Psoas muscle (tissue), 8 donors: ENCODE results near the gene MAGI1. TPM values are rescaled to one million over a fixed set of nuclear protein-coding genes. Genes with fewer than 3 reads are reported as not detected.

ENCODE experiments used
- ATAC-seq, 4 donors: fragments of 200-7000 bp; cut with Tn5 transposase; one replicate each; pipeline ENCODE4 v1.9.1; 2020; ENCODE audit warnings: moderate library complexity in 3 of 4, mild to moderate bottlenecking in 2 of 4
- DNase-seq, 2 donors: peaks; one replicate each; pipeline ENCODE4 v3.0.0-alpha.2; 2020
- H3K27ac ChIP-seq: fragments of 200-600 bp; one replicate; pipeline ENCODE4 v1.8.0; 2022
- H3K27me3 ChIP-seq, 3 donors: fragments of 200-600 bp in 1 of 3; one replicate each; pipeline versions ENCODE4 v1.6.1 to v1.8.0; 2013 to 2022; ENCODE audit warnings: low read length in 2 of 3, mild to moderate bottlenecking in 2 of 3, moderate library complexity in 1 of 3; ENCODE audit not compliant: insufficient read depth in 3 of 3
- H3K36me3 ChIP-seq, 2 donors: fragments of 200-600 bp in 1 of 2; one replicate each; pipeline versions ENCODE4 v1.6.1 to v1.8.0; 2013 to 2022; ENCODE audit warnings: low read depth in 1 of 2, mild to moderate bottlenecking in 1 of 2, moderate library complexity in 1 of 2; ENCODE audit not compliant: insufficient read depth in 1 of 2
- H3K4me1 ChIP-seq: fragments of 200-600 bp; one replicate; pipeline ENCODE4 v1.8.0; 2022
- H3K4me3 ChIP-seq: fragments of 200-600 bp; one replicate; pipeline ENCODE4 v1.8.0; 2022; ENCODE audit warnings: mild to moderate bottlenecking
- H3K9me3 ChIP-seq: fragments of 200-600 bp; one replicate; pipeline ENCODE4 v1.8.0; 2022
- WGBS, 3 donors: extraction: QIAGEN DNeasy Blood & Tissue Kit; methylation state at CpG; one replicate each; pipeline versions ENCODE4 v1.1.6 to v1.1.7; 2013; 5-methylcytosine and 5-hydroxymethylcytosine counted together
- intact Hi-C, 2 donors: fragments of 100-400 bp; cut with DNase I; formaldehyde crosslinking; loops; one replicate each; pipeline versions ENCODE4 v1.11.0 to v1.14.2; 2022
- polyA plus RNA-seq, 3 donors: library from polyadenylated mRNA; stranded (reverse); fragments of 200-250 nt; gene quantifications; one replicate each; pipeline ENCODE4 v1.2.3, GENCODE V29; 2013
- total RNA-seq, 4 donors: library from RNA; stranded (reverse); fragmentation: NEBNext Ultra II Directional in 2 of 4; extraction: Animal tissue kit (Norgen Biotek cat#: 25700) in 2 of 4; gene quantifications; one replicate each; pipeline versions ENCODE4 v1.2.1 to v1.2.4, GENCODE V29; 2021 to 2023
- TF ChIP-seq, protein P1 (sequence below): fragments of 200-600 bp; IDR thresholded peaks from one replicate; pipeline ENCODE4 v1.8.0; 2022; ENCODE audit warnings: antibody characterized with exemption
- donor health status: healthy with polysubstance abuse.
- donor health status: DM: no; HTN: no; CAD: no; lungs with moderate emphysema.
- donor health status: Bipolar disorder and iron deficiency.
- donor health status: healthy.
- donor health status: DM: yes; HTN: yes; CAD: no.
- donor health status: DM: no; HTN: no; CAD: no.
- donor health status: DM: no; HTN: no; CAD: no.
- donor health status: DM: yes; HTN: yes; CAD: no.

The MAGI1 gene
- total and polyA plus RNA-seq, 7 donors, result 4.5 to 8.1 (median 6.3) TPM

DNA sequence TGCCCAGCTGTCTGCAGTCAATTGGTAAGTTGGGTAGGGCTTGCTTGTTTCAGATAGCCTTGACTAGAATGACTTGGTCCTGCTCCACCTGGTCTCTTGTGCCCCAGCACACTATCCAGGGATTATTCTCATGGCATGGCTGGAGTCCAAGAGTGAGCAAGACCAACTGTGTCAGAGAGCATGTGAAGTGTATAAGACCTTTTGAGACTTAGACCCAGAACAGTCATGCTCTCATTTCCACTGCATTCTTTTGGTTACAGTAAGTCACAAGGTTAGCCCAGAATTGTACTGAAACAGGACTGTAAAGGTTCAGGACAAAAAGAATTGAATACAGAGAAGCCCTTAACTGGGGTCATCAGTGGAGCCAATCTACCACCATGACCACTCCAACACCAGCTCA lies 700.1 kb downstream of the MAGI1 start:
- H3K27ac ChIP-seq, result no peak overlapping the region
- DNase-seq (no peak), ATAC-seq (no peak)
- H3K27me3 ChIP-seq, result no peaks in the 10 kb centered on the region
- TF ChIP-seq, protein P1, sequence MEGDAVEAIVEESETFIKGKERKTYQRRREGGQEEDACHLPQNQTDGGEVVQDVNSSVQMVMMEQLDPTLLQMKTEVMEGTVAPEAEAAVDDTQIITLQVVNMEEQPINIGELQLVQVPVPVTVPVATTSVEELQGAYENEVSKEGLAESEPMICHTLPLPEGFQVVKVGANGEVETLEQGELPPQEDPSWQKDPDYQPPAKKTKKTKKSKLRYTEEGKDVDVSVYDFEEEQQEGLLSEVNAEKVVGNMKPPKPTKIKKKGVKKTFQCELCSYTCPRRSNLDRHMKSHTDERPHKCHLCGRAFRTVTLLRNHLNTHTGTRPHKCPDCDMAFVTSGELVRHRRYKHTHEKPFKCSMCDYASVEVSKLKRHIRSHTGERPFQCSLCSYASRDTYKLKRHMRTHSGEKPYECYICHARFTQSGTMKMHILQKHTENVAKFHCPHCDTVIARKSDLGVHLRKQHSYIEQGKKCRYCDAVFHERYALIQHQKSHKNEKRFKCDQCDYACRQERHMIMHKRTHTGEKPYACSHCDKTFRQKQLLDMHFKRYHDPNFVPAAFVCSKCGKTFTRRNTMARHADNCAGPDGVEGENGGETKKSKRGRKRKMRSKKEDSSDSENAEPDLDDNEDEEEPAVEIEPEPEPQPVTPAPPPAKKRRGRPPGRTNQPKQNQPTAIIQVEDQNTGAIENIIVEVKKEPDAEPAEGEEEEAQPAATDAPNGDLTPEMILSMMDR, result no peak
- H3K4me3 ChIP-seq, result no peak overlapping the region
- no peaks in the 10 kb centered on the region for H3K4me1 ChIP-seq
- intact Hi-C loops, result no loop called here
- H3K9me3 ChIP-seq, result no peaks in the 10 kb centered on the region
- no peaks in the 10 kb centered on the region for H3K36me3 ChIP-seq

- TF ChIP-seq, protein P1, result no peak
These were observed 703.1 kb downstream of the MAGI1 start for GRCh38 chr3:65335587-65335986.

DNA sequence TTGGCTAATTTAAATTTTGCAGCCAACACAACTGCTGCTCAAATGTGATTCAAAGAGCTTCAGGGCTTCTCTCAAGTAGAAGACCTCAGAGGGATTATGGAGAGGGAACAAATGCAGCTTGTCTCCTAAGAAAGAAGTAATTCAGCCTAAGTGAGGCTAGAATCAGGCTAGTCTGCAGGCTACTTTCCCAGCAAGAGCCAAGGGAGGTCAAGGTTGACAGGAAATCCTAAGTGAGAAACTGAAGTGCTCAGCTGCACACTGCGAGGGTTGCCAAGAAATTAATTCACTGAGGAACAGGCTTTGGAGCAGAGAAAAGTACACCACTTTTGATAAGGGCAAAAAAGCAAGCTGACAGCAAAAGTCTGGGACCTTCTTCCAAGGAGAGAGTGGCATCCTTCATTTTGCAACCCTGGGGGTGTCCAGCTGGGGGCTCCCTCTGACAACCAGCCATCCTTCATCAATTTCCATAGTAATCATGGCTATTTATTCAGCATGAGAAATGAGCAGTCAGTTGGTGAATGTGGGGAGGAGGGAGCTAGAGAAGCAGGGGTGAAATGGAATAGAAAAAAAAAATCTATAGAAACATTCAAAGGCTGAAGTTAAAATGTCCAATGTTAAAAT lies 704.6 kb downstream of the MAGI1 start:
- no peaks in the 10 kb centered on the region for H3K4me1 ChIP-seq
- no peaks in the 10 kb centered on the region for H3K9me3 ChIP-seq
- 10 to 14% (median 11%) methylated on average over 1 of the region's 1 CpG for WGBS, 3 donors
- no peak for DNase-seq
- TF ChIP-seq, protein P1, result peak; percentile 5
- H3K27me3 ChIP-seq, result no peaks in the 10 kb centered on the region
- ATAC-seq, result peak in 1 of 4 donors; percentile 25
- H3K36me3 ChIP-seq, result no peaks in the 10 kb centered on the region
- H3K4me3 ChIP-seq, result no peak overlapping the region
- intact Hi-C loops, result loop anchor here in 1 of 2 donors (5.0 kb wide), 1 partner anchor 78 kb away; no protein-coding TSS in a partner anchor
- no peak overlapping the region for H3K27ac ChIP-seq

More at GRCh38 chr3:65335587-65335986, 703.1 kb downstream of the MAGI1 start:
- intact Hi-C loops, result no loop called here
- no peaks in the 10 kb centered on the region for H3K27me3 ChIP-seq
- no peak overlapping the region for H3K27ac ChIP-seq
- H3K4me1 ChIP-seq, result no peaks in the 10 kb centered on the region
- no peak overlapping the region for H3K4me3 ChIP-seq
- no peak for ATAC-seq
- H3K36me3 ChIP-seq, result no peaks in the 10 kb centered on the region
- WGBS, 3 donors, result 89 to 93% (median 93%) methylated on average over 3 of the region's 3 CpGs
- H3K9me3 ChIP-seq, result no peaks in the 10 kb centered on the region
- no peak for DNase-seq

DNA sequence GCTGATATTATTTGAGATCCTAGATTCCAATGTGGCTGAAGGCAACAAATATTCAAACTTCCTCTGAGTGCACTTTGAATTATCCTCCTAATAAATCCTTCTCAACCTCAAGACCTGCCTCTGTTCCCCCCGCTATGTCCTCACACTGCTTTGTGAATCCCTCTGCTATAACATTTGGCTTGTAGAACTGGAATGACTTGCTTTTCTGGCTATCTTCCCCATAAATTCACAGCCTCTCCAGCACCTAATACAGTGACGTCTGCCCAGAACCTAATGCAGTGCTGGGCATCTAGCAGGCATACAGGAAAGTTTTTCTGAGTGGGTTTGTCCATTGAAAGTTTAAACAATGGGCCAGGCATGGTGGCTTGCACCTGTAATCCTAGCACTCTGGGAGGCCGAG lies 707.0 kb downstream of the MAGI1 start:
- TF ChIP-seq, protein P1, result no peak
- DNase-seq (no peak), ATAC-seq (no peak)
- Histone ChIP-seq H3K27me3 (peaks cover 0 to 3% (median 0%) of the 10 kb centered on the region in 3 donors), H3K4me3 (no peak overlapping the region), H3K4me1 (no peaks in the 10 kb centered on the region), H3K36me3 (no peaks in the 10 kb centered on the region), H3K9me3 (no peaks in the 10 kb centered on the region), H3K27ac (no peak overlapping the region)
- WGBS, 3 donors, result 83 to 91% (median 83%) methylated on average over 3 of the region's 3 CpGs
- intact Hi-C loops, result loop anchor here in 1 of 2 donors (5.0 kb wide), 1 partner anchor 81 kb away; no protein-coding TSS in a partner anchor

- H3K36me3 ChIP-seq, result no peaks in the 10 kb centered on the region
- no peaks in the 10 kb centered on the region for H3K4me1 ChIP-seq
- DNase-seq, result no peak
- TF ChIP-seq, protein P1, result no peak
- ATAC-seq, result no peak
- H3K4me3 ChIP-seq, result no peak overlapping the region
- 54 to 62% (median 58%) methylated on average over 6 of the region's 6 CpGs for WGBS, 3 donors
- H3K9me3 ChIP-seq, result no peaks in the 10 kb centered on the region
- no peak overlapping the region for H3K27ac ChIP-seq
- H3K27me3 ChIP-seq, result peaks cover 0 to 3% (median 0%) of the 10 kb centered on the region in 3 donors
- intact Hi-C loops, result loop anchor here in 1 of 2 donors (5.0 kb wide), 1 partner anchor 82 kb away; no protein-coding TSS in a partner anchor
These were observed 708.6 kb downstream of the MAGI1 start for GRCh38 chr3:65330072-65330471.
